Glutamatergic neuron (in vitro differentiated cells): ENCODE results near the gene PRDM9. TPM values are rescaled to one million over a fixed set of nuclear protein-coding genes. Genes with fewer than 3 reads are reported as not detected.

Source experiments
- DNase-seq: peaks from one replicate; pipeline ENCODE4 v3.0.0; 2022
- H3K27ac Mint-ChIP-seq: one replicate; pipeline ENCODE4 v1.8.0; 2020; ENCODE audit warnings: mild to moderate bottlenecking, mixed read lengths, inconsistent platforms; ENCODE audit not compliant: unreplicated experiment
- H3K27me3 Mint-ChIP-seq: one replicate; pipeline ENCODE4 v1.8.0; 2020; ENCODE audit warnings: mild to moderate bottlenecking, moderate library complexity, mixed read lengths, inconsistent platforms; ENCODE audit not compliant: unreplicated experiment
- H3K36me3 Mint-ChIP-seq: one replicate; pipeline ENCODE4 v1.8.0; 2020; ENCODE audit warnings: mild to moderate bottlenecking, mixed read lengths, inconsistent platforms; ENCODE audit not compliant: unreplicated experiment
- H3K4me1 Mint-ChIP-seq: one replicate; pipeline ENCODE4 v1.8.0; 2020; ENCODE audit warnings: mild to moderate bottlenecking, low read depth, mixed read lengths, inconsistent platforms; ENCODE audit not compliant: unreplicated experiment
- H3K4me3 Mint-ChIP-seq: one replicate; pipeline ENCODE4 v1.8.0; 2020; ENCODE audit warnings: mild to moderate bottlenecking, mixed read lengths, inconsistent platforms; ENCODE audit not compliant: unreplicated experiment
- H3K9me3 Mint-ChIP-seq: one replicate; pipeline ENCODE4 v1.8.0; 2020; ENCODE audit warnings: mild to moderate bottlenecking, moderate library complexity, mixed read lengths, inconsistent platforms; ENCODE audit not compliant: unreplicated experiment
- total RNA-seq: library from RNA; stranded (reverse); fragmentation: NEBNext Ultra II Directional; extraction: Animal tissue kit (Norgen Biotek cat#: 25700); gene quantifications from one replicate; pipeline ENCODE4 v1.2.1, GENCODE V29; 2021; ENCODE audit not compliant: unreplicated experiment
- TF ChIP-seq, protein P1 (sequence below): fragments of 200-600 bp; sonication (generic); IDR thresholded peaks from one replicate; pipeline ENCODE4 v1.5.0; 2021; ENCODE audit not compliant: partially characterized antibody, unreplicated experiment

Gene PRDM9
- total RNA-seq, 1 donor from 2014 or later = not detected

DNA sequence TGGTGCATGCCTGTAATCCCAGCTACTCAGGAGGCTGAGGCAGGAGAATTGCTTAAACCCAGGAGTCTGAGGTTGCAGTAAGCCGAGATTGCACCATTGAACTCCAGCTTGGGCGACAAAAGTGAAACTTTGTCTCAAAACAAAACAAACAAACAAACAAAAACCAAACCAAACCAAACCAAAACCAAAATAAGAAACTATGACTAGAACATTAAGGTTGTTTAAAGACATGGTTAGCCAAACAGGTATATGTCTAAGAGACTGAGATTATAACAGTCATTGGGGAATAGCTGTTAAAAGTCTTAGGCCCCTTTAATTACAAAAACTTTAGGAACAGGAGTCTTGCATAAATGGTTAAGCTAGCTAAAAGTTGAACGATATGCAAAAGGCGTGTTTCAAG lies 63.6 kb downstream of the PRDM9 start:
- Mint-ChIP-seq H3K36me3 (no peaks in the 10 kb centered on the region), H3K27ac (no peak overlapping the region), H3K4me3 (no peak overlapping the region), H3K27me3 (no peaks in the 10 kb centered on the region), H3K4me1 (no peaks in the 10 kb centered on the region), H3K9me3 (peaks cover 1% of the 10 kb centered on the region)
- no peak for DNase-seq
- TF ChIP-seq, protein P1, sequence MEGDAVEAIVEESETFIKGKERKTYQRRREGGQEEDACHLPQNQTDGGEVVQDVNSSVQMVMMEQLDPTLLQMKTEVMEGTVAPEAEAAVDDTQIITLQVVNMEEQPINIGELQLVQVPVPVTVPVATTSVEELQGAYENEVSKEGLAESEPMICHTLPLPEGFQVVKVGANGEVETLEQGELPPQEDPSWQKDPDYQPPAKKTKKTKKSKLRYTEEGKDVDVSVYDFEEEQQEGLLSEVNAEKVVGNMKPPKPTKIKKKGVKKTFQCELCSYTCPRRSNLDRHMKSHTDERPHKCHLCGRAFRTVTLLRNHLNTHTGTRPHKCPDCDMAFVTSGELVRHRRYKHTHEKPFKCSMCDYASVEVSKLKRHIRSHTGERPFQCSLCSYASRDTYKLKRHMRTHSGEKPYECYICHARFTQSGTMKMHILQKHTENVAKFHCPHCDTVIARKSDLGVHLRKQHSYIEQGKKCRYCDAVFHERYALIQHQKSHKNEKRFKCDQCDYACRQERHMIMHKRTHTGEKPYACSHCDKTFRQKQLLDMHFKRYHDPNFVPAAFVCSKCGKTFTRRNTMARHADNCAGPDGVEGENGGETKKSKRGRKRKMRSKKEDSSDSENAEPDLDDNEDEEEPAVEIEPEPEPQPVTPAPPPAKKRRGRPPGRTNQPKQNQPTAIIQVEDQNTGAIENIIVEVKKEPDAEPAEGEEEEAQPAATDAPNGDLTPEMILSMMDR = no peak
